HCT116 (cell line): ENCODE data around the gene CRACDL.

Source experiments
- EZH2 ChIP-seq: fragments of 200-600 bp; sonication (generic); IDR thresholded peaks from 2 replicates; pipeline ENCODE4 v1.6.1; 2017; ENCODE audit warnings: antibody characterized with exemption, mixed run types
- EZH2phosphoT487 ChIP-seq: fragments of 200-600 bp; IDR thresholded peaks from 2 replicates; pipeline ENCODE4 v1.6.1; 2018; ENCODE audit warnings: antibody characterized with exemption, borderline replicate concordance
- SIN3A ChIP-seq: IDR thresholded peaks from 2 replicates; pipeline ENCODE4 v1.6.1; 2012; ENCODE audit warnings: low read depth
- TF ChIP-seq, protein P1 (sequence below), 3 experiments: fragments of 200-600 bp in 1 of 3; sonication (generic) in 1 of 3; IDR thresholded peaks in 2 of 3; conservative IDR thresholded peaks in 1 of 3; 2 replicates each; pipeline ENCODE4 v1.5.1; 2012 to 2017; ENCODE audit warnings: low read depth in 2 of 3, low read length in 2 of 3, antibody characterized with exemption in 1 of 3, borderline replicate concordance in 1 of 3, control low read depth in 1 of 3, mild to moderate bottlenecking in 1 of 3, mixed read lengths in 1 of 3, mixed run types in 1 of 3, moderate library complexity in 1 of 3; ENCODE audit not compliant: insufficient read depth in 1 of 3

DNA sequence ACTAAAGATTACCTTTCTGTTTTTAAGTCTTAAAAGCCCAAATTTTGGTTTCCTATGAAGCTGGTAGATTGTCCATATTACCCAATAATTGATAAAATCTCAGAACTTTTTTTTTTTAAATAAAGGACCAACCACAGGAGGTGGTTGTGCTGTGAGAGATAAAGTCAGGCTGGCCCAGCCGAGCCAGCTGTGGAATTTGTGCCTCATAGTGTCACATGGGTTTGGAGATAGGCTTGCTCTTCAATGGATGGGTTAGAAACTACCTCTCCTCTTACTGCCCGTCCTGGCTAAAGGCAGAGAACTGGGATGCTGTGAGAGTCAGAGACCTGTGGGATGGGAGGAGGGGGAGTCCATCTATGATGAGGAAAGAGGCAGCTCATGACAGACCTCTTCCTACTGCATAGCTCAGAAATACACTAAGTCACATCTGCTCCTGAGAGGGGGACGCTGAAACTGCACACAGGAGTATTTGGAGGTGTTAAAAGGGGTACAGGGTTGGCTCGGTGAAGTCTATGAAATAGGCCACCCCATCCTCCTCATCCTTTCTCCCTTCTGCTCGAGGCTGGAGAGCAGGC is 105.4 kb downstream of the CRACDL start:
- no peak for TF ChIP-seq SIN3A
- TF ChIP-seq, protein P1, sequence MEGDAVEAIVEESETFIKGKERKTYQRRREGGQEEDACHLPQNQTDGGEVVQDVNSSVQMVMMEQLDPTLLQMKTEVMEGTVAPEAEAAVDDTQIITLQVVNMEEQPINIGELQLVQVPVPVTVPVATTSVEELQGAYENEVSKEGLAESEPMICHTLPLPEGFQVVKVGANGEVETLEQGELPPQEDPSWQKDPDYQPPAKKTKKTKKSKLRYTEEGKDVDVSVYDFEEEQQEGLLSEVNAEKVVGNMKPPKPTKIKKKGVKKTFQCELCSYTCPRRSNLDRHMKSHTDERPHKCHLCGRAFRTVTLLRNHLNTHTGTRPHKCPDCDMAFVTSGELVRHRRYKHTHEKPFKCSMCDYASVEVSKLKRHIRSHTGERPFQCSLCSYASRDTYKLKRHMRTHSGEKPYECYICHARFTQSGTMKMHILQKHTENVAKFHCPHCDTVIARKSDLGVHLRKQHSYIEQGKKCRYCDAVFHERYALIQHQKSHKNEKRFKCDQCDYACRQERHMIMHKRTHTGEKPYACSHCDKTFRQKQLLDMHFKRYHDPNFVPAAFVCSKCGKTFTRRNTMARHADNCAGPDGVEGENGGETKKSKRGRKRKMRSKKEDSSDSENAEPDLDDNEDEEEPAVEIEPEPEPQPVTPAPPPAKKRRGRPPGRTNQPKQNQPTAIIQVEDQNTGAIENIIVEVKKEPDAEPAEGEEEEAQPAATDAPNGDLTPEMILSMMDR (IDR thresholded peaks at IDR 0.05 in 2 of 3, conservative IDR thresholded peaks at IDR 0.05 in 1 of 3; ENCODE audit: borderline replicate concordance in 1 of 3, insufficient read depth in 1 of 3, low read depth in 2 of 3, low read length in 2 of 3) = no peak
- no peak for TF ChIP-seq EZH2phosphoT487
- no peak for TF ChIP-seq EZH2
